ENCODE measurements around the gene MBNL1.

The MBNL1 gene

DNA sequence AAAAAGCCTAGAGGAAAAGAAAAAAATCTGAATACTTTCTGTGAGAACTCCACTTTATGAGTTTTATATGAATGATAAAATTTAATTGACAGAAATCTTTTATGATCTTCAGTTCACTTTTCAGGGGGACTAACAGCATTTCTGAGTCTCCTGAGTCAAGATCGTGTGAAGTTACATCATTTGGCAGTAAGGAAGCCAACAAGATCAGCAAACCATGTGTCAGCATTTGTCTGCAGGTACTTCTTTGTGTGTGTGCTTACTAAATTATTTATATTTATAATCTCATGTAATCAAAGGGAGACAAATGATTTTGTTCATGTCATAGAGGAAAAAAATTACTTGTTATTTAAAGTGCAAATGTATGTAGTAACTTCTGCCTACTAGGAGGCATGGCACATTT is 217.6 kb downstream of the MBNL1 start:
- H3K27ac ChIP-seq, result no peak overlapping the region
- TF ChIP-seq, protein P1, sequence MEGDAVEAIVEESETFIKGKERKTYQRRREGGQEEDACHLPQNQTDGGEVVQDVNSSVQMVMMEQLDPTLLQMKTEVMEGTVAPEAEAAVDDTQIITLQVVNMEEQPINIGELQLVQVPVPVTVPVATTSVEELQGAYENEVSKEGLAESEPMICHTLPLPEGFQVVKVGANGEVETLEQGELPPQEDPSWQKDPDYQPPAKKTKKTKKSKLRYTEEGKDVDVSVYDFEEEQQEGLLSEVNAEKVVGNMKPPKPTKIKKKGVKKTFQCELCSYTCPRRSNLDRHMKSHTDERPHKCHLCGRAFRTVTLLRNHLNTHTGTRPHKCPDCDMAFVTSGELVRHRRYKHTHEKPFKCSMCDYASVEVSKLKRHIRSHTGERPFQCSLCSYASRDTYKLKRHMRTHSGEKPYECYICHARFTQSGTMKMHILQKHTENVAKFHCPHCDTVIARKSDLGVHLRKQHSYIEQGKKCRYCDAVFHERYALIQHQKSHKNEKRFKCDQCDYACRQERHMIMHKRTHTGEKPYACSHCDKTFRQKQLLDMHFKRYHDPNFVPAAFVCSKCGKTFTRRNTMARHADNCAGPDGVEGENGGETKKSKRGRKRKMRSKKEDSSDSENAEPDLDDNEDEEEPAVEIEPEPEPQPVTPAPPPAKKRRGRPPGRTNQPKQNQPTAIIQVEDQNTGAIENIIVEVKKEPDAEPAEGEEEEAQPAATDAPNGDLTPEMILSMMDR (conservative IDR thresholded peaks at IDR 0.05), result no peak

DNA sequence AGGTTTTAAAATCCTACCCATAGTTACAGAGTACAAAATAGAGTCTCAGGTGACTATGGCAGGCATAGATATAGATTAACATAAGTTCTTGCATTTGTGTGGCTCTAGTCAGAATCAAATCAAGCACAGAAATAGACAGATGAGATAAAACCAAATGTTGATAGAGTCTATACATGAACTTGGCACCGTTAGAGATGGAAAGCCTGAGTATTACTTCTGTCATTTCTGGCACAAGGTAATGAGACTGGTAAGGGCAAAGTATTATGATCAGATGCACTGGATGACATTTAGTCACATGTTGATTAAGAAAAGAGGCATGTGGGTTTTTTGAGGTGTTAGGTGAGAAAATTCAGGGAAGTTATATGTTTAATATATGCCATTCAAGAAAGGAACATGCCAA is 219.7 kb downstream of the MBNL1 start:
- TF ChIP-seq, protein P1 (conservative IDR thresholded peaks at IDR 0.05), result no peak
- no peak overlapping the region for H3K27ac ChIP-seq

DNA sequence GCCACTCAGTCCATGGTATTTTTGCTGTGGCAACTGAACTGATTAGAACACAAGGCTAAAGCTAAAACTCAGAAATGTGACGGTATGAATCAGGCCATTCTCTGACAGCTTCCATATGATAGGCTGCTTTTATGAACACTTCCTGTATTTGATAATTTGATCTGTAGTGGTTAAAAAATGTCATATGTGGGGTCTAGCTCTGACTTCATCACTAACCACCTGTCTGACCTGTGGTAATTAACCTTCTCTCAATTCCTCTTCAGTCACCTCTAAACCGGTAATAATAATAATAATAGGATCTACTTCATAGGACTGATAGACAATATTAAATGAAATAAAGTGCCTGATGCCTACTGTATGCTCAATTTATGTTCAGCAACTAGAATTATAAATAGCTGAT is 223.2 kb downstream of the MBNL1 start:
- TF ChIP-seq, protein P1 (conservative IDR thresholded peaks at IDR 0.05), result no peak
- H3K27ac ChIP-seq, result no peak overlapping the region

DNA sequence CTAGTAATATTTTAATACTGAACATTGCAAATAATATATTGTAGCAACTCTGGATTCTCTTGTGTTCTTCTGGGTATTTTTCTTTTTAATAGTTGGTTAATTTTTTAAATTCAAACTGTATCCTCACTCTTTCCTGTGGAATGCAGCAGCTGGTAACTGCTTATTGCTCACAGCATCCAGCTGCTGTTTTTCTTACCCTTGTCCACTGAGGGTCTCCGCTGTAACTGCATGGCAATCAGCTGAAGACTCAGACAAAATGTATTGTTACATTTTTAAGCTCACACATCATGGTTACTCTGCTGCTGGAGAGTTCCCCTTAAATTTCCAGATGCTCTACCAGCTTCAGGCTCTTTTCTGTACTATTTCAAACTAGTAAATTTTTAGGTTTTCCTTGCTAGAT is 227.6 kb downstream of the MBNL1 start:
- H3K27ac ChIP-seq, result no peak overlapping the region
- TF ChIP-seq, protein P1 (conservative IDR thresholded peaks at IDR 0.05), result no peak

DNA sequence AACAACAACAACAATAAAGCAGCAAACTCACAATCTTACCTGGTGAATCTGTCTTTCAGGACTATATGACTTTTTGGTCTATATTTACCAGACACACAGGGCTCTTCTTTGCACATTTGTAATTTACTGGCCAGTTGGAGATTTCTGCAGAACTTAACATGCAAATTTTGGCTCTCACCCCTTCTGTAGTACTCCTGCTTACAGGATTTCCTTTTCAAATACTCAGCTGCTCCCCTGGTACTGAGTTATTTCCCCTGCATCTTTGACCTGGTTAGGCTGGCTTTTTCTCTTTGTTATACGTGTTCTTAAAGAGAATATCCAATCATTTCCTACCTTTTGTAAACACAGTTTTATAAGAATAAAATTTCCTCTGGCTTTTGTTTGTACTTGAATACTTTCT is 228.0 kb downstream of the MBNL1 start:
- TF ChIP-seq, protein P1 (conservative IDR thresholded peaks at IDR 0.05), result no peak
- H3K27ac ChIP-seq, result no peak overlapping the region

DNA sequence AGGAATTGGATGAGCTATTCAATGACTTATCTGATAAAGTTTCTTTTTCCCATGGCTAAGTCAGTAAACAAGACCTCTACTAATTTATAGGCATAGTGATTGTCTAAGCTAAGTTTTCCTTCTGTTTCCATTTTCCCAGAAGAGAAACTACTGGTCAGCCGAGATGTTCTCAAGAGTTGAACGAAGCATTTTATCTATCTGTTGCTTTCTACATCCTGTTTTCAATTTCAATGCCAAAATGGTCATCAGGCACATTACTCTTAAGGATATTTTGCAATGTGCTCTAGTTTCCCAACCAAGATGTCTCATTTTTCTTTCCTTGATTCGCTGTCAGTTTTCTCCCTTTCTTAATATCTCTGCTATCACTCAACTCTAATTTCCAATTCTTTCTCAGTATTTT is 228.7 kb downstream of the MBNL1 start:
- TF ChIP-seq, protein P1 (conservative IDR thresholded peaks at IDR 0.05), result no peak
- no peak overlapping the region for H3K27ac ChIP-seq

DNA sequence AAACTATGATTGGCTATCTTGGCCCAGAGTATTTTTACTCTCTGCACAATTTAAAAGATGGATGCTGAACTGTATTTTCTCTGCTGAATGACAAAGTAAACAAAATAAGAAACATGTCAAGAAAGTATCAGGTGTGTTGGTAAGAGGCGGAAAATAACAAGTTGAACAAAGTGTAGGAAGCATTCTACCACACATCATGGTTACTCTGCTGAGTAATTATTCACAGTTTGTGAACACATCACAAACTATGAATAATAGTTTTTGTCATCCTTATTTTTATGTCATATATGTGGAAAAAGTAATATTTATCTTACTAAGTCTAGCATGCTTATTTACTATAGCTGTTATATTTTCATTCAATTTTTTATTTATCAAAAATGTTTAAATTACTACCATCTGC is 229.2 kb downstream of the MBNL1 start:
- TF ChIP-seq, protein P1 (conservative IDR thresholded peaks at IDR 0.05), result no peak
- H3K27ac ChIP-seq, result no peak overlapping the region
